ENCODE data around the gene UROS.

DNA sequence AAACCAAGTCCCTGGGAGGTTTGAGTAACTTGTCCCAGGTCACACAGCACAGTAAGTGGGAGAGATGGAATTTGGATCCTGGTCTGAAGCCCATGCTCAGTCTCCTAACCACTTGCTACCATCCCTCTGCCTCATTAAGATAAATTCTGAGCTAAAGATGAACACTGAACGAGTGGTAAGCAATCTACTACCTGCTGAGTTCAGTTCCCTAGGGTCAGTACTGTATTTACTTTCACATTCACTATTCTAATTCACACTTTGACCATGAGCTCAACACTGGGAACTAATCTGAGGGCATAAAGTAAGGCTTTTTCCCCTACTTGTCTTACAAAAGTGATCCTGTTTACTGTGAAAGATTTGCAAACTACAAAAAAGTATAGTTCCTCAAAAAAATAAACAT is 2.4 kb downstream of the UROS start:
- no peak for TF ChIP-seq POLR2AphosphoS5 (IDR thresholded peaks at IDR 0.05)
- no peak for TF ChIP-seq EP300 (IDR thresholded peaks at IDR 0.05)
- no peak for TF ChIP-seq CTCF (IDR thresholded peaks at IDR 0.05)
- no peak for TF ChIP-seq POLR2A (IDR thresholded peaks at IDR 0.05)

All from suprapubic skin (tissue), 4 donors.